ENCODE measurements around the gene F11.
"Not testable (repeated sequence)": the region's sequence is repeated elsewhere in the genome, so short reads cannot be mapped to it uniquely, and the experiment has no call there.

GRCh38 chr4:186273392-186273789 lies 7.4 kb downstream of the F11 start:
- TF ChIP-seq, protein P1, sequence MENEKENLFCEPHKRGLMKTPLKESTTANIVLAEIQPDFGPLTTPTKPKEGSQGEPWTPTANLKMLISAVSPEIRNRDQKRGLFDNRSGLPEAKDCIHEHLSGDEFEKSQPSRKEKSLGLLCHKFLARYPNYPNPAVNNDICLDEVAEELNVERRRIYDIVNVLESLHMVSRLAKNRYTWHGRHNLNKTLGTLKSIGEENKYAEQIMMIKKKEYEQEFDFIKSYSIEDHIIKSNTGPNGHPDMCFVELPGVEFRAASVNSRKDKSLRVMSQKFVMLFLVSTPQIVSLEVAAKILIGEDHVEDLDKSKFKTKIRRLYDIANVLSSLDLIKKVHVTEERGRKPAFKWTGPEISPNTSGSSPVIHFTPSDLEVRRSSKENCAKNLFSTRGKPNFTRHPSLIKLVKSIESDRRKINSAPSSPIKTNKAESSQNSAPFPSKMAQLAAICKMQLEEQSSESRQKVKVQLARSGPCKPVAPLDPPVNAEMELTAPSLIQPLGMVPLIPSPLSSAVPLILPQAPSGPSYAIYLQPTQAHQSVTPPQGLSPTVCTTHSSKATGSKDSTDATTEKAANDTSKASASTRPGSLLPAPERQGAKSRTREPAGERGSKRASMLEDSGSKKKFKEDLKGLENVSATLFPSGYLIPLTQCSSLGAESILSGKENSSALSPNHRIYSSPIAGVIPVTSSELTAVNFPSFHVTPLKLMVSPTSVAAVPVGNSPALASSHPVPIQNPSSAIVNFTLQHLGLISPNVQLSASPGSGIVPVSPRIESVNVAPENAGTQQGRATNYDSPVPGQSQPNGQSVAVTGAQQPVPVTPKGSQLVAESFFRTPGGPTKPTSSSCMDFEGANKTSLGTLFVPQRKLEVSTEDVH (IDR thresholded peaks at IDR 0.05; ENCODE audit: low read depth, partially characterized antibody), result not testable (repeated sequence)
- TF ChIP-seq HIVEP1 (CRISPR knock-in tag; IDR thresholded peaks at IDR 0.05); EP300 (IDR thresholded peaks at IDR 0.05; ENCODE audit: low read length): not testable (repeated sequence)
